ENCODE measurements around the gene NTM.

The NTM gene

GRCh38 chr11:131345406-131345805 lies 25.0 kb upstream of the NTM start:
- DNase-seq (ENCODE audit: insufficient read length, low spot score): no peak

GRCh38 chr11:131349368-131350086 lies 20.9 kb upstream of the NTM start:
- no peak for FAIRE-seq
- no peak for TF ChIP-seq TAF1 (IDR thresholded peaks at IDR 0.05; ENCODE audit: low read depth, low read length)
- TF ChIP-seq PAX5 (IDR thresholded peaks at IDR 0.05; ENCODE audit: insufficient read depth, low read length, severe bottlenecking): no peak
- TF ChIP-seq POLR2A (IDR thresholded peaks at IDR 0.05; ENCODE audit: low read depth, low read length): no peak
- TF ChIP-seq POU2F2 (IDR thresholded peaks at IDR 0.05; ENCODE audit: low read depth, low read length): no peak
- no peak for TF ChIP-seq POLR2AphosphoS5 (IDR thresholded peaks at IDR 0.05; ENCODE audit: low read depth, low read length)
- no peak for TF ChIP-seq SPI1 (IDR thresholded peaks at IDR 0.05; ENCODE audit: low read depth, low read length)

More at GRCh38 chr11:131345406-131345805, 25.0 kb upstream of the NTM start:
- TF ChIP-seq POU2F2 (IDR thresholded peaks at IDR 0.05; ENCODE audit: low read depth, low read length) (no peak), SPI1 (IDR thresholded peaks at IDR 0.05; ENCODE audit: low read depth, low read length) (no peak), POLR2AphosphoS5 (IDR thresholded peaks at IDR 0.05; ENCODE audit: low read depth, low read length) (no peak), PAX5 (IDR thresholded peaks at IDR 0.05; ENCODE audit: insufficient read depth, low read length, severe bottlenecking) (no peak), POLR2A (IDR thresholded peaks at IDR 0.05; ENCODE audit: low read depth, low read length) (no peak), TAF1 (IDR thresholded peaks at IDR 0.05; ENCODE audit: low read depth, low read length) (no peak)
- FAIRE-seq: no peak

GRCh38 chr11:131350872-131351271 lies 19.5 kb upstream of the NTM start:
- DNase-seq (ENCODE audit: insufficient read length, low spot score) (no peak), FAIRE-seq (no peak)
- TF ChIP-seq POLR2A (IDR thresholded peaks at IDR 0.05; ENCODE audit: low read depth, low read length) (no peak), SPI1 (IDR thresholded peaks at IDR 0.05; ENCODE audit: low read depth, low read length) (no peak), POU2F2 (IDR thresholded peaks at IDR 0.05; ENCODE audit: low read depth, low read length) (no peak)

More at GRCh38 chr11:131349368-131350086, 20.9 kb upstream of the NTM start:
- DNase-seq (ENCODE audit: insufficient read length, low spot score): no peak

- no peak for FAIRE-seq
- TF ChIP-seq SPI1 (IDR thresholded peaks at IDR 0.05; ENCODE audit: low read depth, low read length) (no peak), TAF1 (IDR thresholded peaks at IDR 0.05; ENCODE audit: low read depth, low read length) (no peak), POLR2A (IDR thresholded peaks at IDR 0.05; ENCODE audit: low read depth, low read length) (no peak), POU2F2 (IDR thresholded peaks at IDR 0.05; ENCODE audit: low read depth, low read length) (no peak)
- no peak for DNase-seq (ENCODE audit: insufficient read length, low spot score)
Measured at GRCh38 chr11:131351848-131352247, 18.6 kb upstream of the NTM start.

GRCh38 chr11:131353766-131354165 lies 16.6 kb upstream of the NTM start:
- no peak for TF ChIP-seq POU2F2 (IDR thresholded peaks at IDR 0.05; ENCODE audit: low read depth, low read length)
- TF ChIP-seq PAX5 (IDR thresholded peaks at IDR 0.05; ENCODE audit: insufficient read depth, low read length, severe bottlenecking): no peak
- TF ChIP-seq SPI1 (IDR thresholded peaks at IDR 0.05; ENCODE audit: low read depth, low read length): no peak
- no peak for TF ChIP-seq POLR2AphosphoS5 (IDR thresholded peaks at IDR 0.05; ENCODE audit: low read depth, low read length)
- TF ChIP-seq POLR2A (IDR thresholded peaks at IDR 0.05; ENCODE audit: low read depth, low read length): no peak
- TF ChIP-seq TAF1 (IDR thresholded peaks at IDR 0.05; ENCODE audit: low read depth, low read length): no peak
- FAIRE-seq (no peak), DNase-seq (ENCODE audit: insufficient read length, low spot score) (no peak)

GRCh38 chr11:131354251-131354701 lies 16.1 kb upstream of the NTM start:
- no peak for TF ChIP-seq TAF1 (IDR thresholded peaks at IDR 0.05; ENCODE audit: low read depth, low read length)
- TF ChIP-seq PAX5 (IDR thresholded peaks at IDR 0.05; ENCODE audit: insufficient read depth, low read length, severe bottlenecking): no peak
- TF ChIP-seq SPI1 (IDR thresholded peaks at IDR 0.05; ENCODE audit: low read depth, low read length): no peak
- no peak for TF ChIP-seq POU2F2 (IDR thresholded peaks at IDR 0.05; ENCODE audit: low read depth, low read length)
- no peak for TF ChIP-seq POLR2A (IDR thresholded peaks at IDR 0.05; ENCODE audit: low read depth, low read length)
- no peak for TF ChIP-seq POLR2AphosphoS5 (IDR thresholded peaks at IDR 0.05; ENCODE audit: low read depth, low read length)
- FAIRE-seq (no peak), DNase-seq (ENCODE audit: insufficient read length, low spot score) (no peak)

- TF ChIP-seq POLR2AphosphoS5 (IDR thresholded peaks at IDR 0.05; ENCODE audit: low read depth, low read length): no peak
- no peak for TF ChIP-seq POLR2A (IDR thresholded peaks at IDR 0.05; ENCODE audit: low read depth, low read length)
- no peak for TF ChIP-seq POU2F2 (IDR thresholded peaks at IDR 0.05; ENCODE audit: low read depth, low read length)
- no peak for TF ChIP-seq SPI1 (IDR thresholded peaks at IDR 0.05; ENCODE audit: low read depth, low read length)
- no peak for TF ChIP-seq PAX5 (IDR thresholded peaks at IDR 0.05; ENCODE audit: insufficient read depth, low read length, severe bottlenecking)
- TF ChIP-seq TAF1 (IDR thresholded peaks at IDR 0.05; ENCODE audit: low read depth, low read length): no peak
- FAIRE-seq (no peak), DNase-seq (ENCODE audit: insufficient read length, low spot score) (no peak)
Measured at GRCh38 chr11:131356206-131356605, 14.2 kb upstream of the NTM start.

- DNase-seq (ENCODE audit: insufficient read length, low spot score) (no peak), FAIRE-seq (no peak)
- no peak for TF ChIP-seq POU2F2 (IDR thresholded peaks at IDR 0.05; ENCODE audit: low read depth, low read length)
- no peak for TF ChIP-seq POLR2AphosphoS5 (IDR thresholded peaks at IDR 0.05; ENCODE audit: low read depth, low read length)
- TF ChIP-seq SPI1 (IDR thresholded peaks at IDR 0.05; ENCODE audit: low read depth, low read length): no peak
- TF ChIP-seq TAF1 (IDR thresholded peaks at IDR 0.05; ENCODE audit: low read depth, low read length): no peak
- no peak for TF ChIP-seq POLR2A (IDR thresholded peaks at IDR 0.05; ENCODE audit: low read depth, low read length)
- no peak for TF ChIP-seq PAX5 (IDR thresholded peaks at IDR 0.05; ENCODE audit: insufficient read depth, low read length, severe bottlenecking)
Measured at GRCh38 chr11:131365329-131365930, 5.0 kb upstream of the NTM start.

GRCh38 chr11:131370901-131371790 lies 731 bp downstream of the NTM start:
- FAIRE-seq (no peak), DNase-seq (ENCODE audit: insufficient read length, low spot score) (no peak)
- TF ChIP-seq SPI1 (IDR thresholded peaks at IDR 0.05; ENCODE audit: low read depth, low read length) (no peak), POLR2AphosphoS5 (IDR thresholded peaks at IDR 0.05; ENCODE audit: low read depth, low read length) (no peak), POU2F2 (IDR thresholded peaks at IDR 0.05; ENCODE audit: low read depth, low read length) (no peak), PAX5 (IDR thresholded peaks at IDR 0.05; ENCODE audit: insufficient read depth, low read length, severe bottlenecking) (no peak), TAF1 (IDR thresholded peaks at IDR 0.05; ENCODE audit: low read depth, low read length) (no peak), POLR2A (IDR thresholded peaks at IDR 0.05; ENCODE audit: low read depth, low read length) (no peak)

Measured in GM12891 (cell line).